ENCODE data around the gene JUND. TPM values are rescaled to one million over a fixed set of nuclear protein-coding genes. Genes with fewer than 3 reads are reported as not detected.

Gene JUND
- total RNA-seq, 1 donor from 2014 or later = 320 TPM

- no peak for DNase-seq (ENCODE audit: low spot score)
These were observed 31.6 kb downstream of the JUND start for GRCh38 chr19:18249834-18250233.

- no peak for DNase-seq (ENCODE audit: low spot score)
These were observed 36.1 kb downstream of the JUND start for GRCh38 chr19:18245297-18245696.

GRCh38 chr19:18239303-18239702 is 42.1 kb downstream of the JUND start:
- DNase-seq (ENCODE audit: low spot score) = no peak

GRCh38 chr19:18234194-18234593 is 47.2 kb downstream of the JUND start:
- no peak for DNase-seq (ENCODE audit: low spot score)

- DNase-seq (ENCODE audit: low spot score) = no peak
These were observed 48.1 kb downstream of the JUND start for GRCh38 chr19:18233224-18233825.

- no peak for DNase-seq (ENCODE audit: low spot score)
These were observed 48.7 kb downstream of the JUND start for GRCh38 chr19:18232540-18233223.

GRCh38 chr19:18231775-18232174 is 49.6 kb downstream of the JUND start:
- DNase-seq (ENCODE audit: low spot score) = no peak

GRCh38 chr19:18230941-18231734 is 50.3 kb downstream of the JUND start:
- no peak for DNase-seq (ENCODE audit: low spot score)

GRCh38 chr19:18229915-18230314 is 51.5 kb downstream of the JUND start:
- no peak for DNase-seq (ENCODE audit: low spot score)

Small RNA genes lying within 50 kb of the gene (microRNA-seq; reads per million reads assigned to microRNA genes)
- 2.9 reads per million for gene MIR3188 (ENCODE audit: borderline number of aligned reads)

Other genes starting within 250 kb of the JUND start
- 2.3 TPM for gene IL12RB1, start 194.7 kb downstream of the JUND start, total RNA-seq
- 19.1 TPM for gene MAST3, start 183.8 kb downstream of the JUND start, total RNA-seq
- 14.8 TPM for gene PIK3R2, start 128.5 kb downstream of the JUND start, total RNA-seq
- gene IFI30, start 107.8 kb downstream of the JUND start, total RNA-seq = 236 TPM
- 10.7 TPM for gene MPV17L2, start 88.4 kb downstream of the JUND start, total RNA-seq
- 3.0 TPM for gene RAB3A, start 77.6 kb downstream of the JUND start, total RNA-seq
- gene PDE4C, start 55.2 kb downstream of the JUND start, total RNA-seq = not detected
- gene IQCN, start 7.2 kb downstream of the JUND start, total RNA-seq = 2.8 TPM
- gene LSM4, start 41.5 kb upstream of the JUND start, total RNA-seq = 68.4 TPM
- gene PGPEP1, start 59.0 kb upstream of the JUND start, total RNA-seq = 48.7 TPM
- gene GDF15, start 104.5 kb upstream of the JUND start, total RNA-seq = 5.9 TPM
- gene LRRC25, start 116.0 kb upstream of the JUND start, total RNA-seq = 19.3 TPM
- 63.3 TPM for gene SSBP4, start 137.8 kb upstream of the JUND start, total RNA-seq
- gene ISYNA1, start 156.5 kb upstream of the JUND start, total RNA-seq = 18.3 TPM
- gene ELL, start 240.4 kb upstream of the JUND start, total RNA-seq = 38.4 TPM

All from mesenteric fat pad (tissue), 1 donor.